Esophagus muscularis mucosa (tissue), 4 donors: ENCODE measurements around the gene TDRD6. TPM values are rescaled to one million over a fixed set of nuclear protein-coding genes. Genes with fewer than 3 reads are reported as not detected.

Source experiments
- DNase-seq: peaks from one replicate; pipeline ENCODE4 v3.0.0-alpha.2; 2017; ENCODE audit errors: extremely low spot score
- H3K27ac ChIP-seq, 4 donors: fragments of 200-600 bp; sonication (generic); replicated peaks in 1 of 4; 1 replicate in 3 of 4; 2 replicates in 1 of 4; pipeline ENCODE4 v1.5.1; 2016 to 2019; ENCODE audit warnings: mild to moderate bottlenecking in 1 of 4
- H3K27me3 ChIP-seq, 4 donors: fragments of 200-600 bp; sonication (generic); one replicate each; pipeline versions ENCODE4 v1.5.1 to v1.6.0; 2016 to 2019
- H3K36me3 ChIP-seq, 4 donors: fragments of 200-600 bp; sonication (generic); one replicate each; pipeline ENCODE4 v1.5.1; 2016 to 2019
- H3K4me1 ChIP-seq, 4 donors: fragments of 200-600 bp; sonication (generic); one replicate each; pipeline ENCODE4 v1.5.1; 2016 to 2019
- H3K4me3 ChIP-seq, 4 donors: fragments of 200-600 bp; sonication (generic); 1 replicate in 2 of 4; 2 replicates in 2 of 4; pipeline ENCODE4 v1.5.1; 2016 to 2019; ENCODE audit warnings: mild to moderate bottlenecking in 4 of 4, moderate library complexity in 1 of 4
- H3K9me3 ChIP-seq, 4 donors: fragments of 200-600 bp; sonication (generic); 1 replicate in 3 of 4; 2 replicates in 1 of 4; pipeline ENCODE4 v1.5.1; 2016 to 2019
- EP300 ChIP-seq: sonication (generic); formaldehyde crosslinking; IDR thresholded peaks from one replicate; pipeline ENCODE4 v1.6.1; 2017; ENCODE audit warnings: antibody characterized with exemption
- POLR2A ChIP-seq: fragments of 450-650 bp; IDR thresholded peaks from one replicate; pipeline ENCODE4 v1.6.1; 2017; ENCODE audit warnings: antibody characterized with exemption, moderate library complexity, mild to moderate bottlenecking, low read depth
- POLR2AphosphoS5 ChIP-seq, 2 donors: sonication (generic); formaldehyde crosslinking; IDR thresholded peaks; one replicate each; pipeline ENCODE4 v1.6.1; 2017; ENCODE audit warnings: antibody characterized with exemption in 2 of 2
- WGBS: methylation state at CpG from one replicate; pipeline ENCODE4 v1.1.5; 2018; 5-methylcytosine and 5-hydroxymethylcytosine counted together
- intact Hi-C: fragments of 100-400 bp; cut with DNase I; formaldehyde crosslinking; loops from one replicate; pipeline ENCODE4 v1.15.1; 2023
- total RNA-seq, 4 donors: library from RNA; depleted of rRNA; stranded (reverse); fragments of >200 nt; gene quantifications; one replicate each; pipeline versions ENCODE4 v1.1.0 to v1.2.1, GENCODE V29; 2016
- TF ChIP-seq, protein P1 (sequence below), 3 experiments: fragments of 200-600 bp in 2 of 3; fragments of 450-650 bp in 1 of 3; sonication (generic) in 2 of 3; IDR thresholded peaks; one replicate each; pipeline ENCODE4 v1.5.1; 2017 to 2019; ENCODE audit warnings: antibody characterized with exemption in 3 of 3, mild to moderate bottlenecking in 2 of 3, moderate library complexity in 1 of 3

Gene TDRD6
- total RNA-seq, 4 donors from 2014 or later: 0.13 to 2.1 (median 0.74) TPM

GRCh38 chr6:46684771-46685170, 2.9 kb upstream of the TDRD6 start:
- H3K36me3 ChIP-seq: no peaks in the 10 kb centered on the region
- no peaks in the 10 kb centered on the region for H3K9me3 ChIP-seq
- no peak overlapping the region for H3K4me3 ChIP-seq
- WGBS: 82% methylated on average over 4 of the region's 4 CpGs
- no peaks in the 10 kb centered on the region for H3K27me3 ChIP-seq
- DNase-seq: no peak
- TF ChIP-seq POLR2A: no peak
- TF ChIP-seq EP300: no peak
- TF ChIP-seq, protein P1, sequence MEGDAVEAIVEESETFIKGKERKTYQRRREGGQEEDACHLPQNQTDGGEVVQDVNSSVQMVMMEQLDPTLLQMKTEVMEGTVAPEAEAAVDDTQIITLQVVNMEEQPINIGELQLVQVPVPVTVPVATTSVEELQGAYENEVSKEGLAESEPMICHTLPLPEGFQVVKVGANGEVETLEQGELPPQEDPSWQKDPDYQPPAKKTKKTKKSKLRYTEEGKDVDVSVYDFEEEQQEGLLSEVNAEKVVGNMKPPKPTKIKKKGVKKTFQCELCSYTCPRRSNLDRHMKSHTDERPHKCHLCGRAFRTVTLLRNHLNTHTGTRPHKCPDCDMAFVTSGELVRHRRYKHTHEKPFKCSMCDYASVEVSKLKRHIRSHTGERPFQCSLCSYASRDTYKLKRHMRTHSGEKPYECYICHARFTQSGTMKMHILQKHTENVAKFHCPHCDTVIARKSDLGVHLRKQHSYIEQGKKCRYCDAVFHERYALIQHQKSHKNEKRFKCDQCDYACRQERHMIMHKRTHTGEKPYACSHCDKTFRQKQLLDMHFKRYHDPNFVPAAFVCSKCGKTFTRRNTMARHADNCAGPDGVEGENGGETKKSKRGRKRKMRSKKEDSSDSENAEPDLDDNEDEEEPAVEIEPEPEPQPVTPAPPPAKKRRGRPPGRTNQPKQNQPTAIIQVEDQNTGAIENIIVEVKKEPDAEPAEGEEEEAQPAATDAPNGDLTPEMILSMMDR (IDR thresholded peaks at IDR 0.05): no peak
- TF ChIP-seq POLR2AphosphoS5 (IDR thresholded peaks at IDR 0.05): no peak
- intact Hi-C loops: no loop called here
- no peak overlapping the region for H3K27ac ChIP-seq
- H3K4me1 ChIP-seq: no peaks in the 10 kb centered on the region

- intact Hi-C loops: no loop called here
- Histone ChIP-seq H3K9me3 (no peaks in the 10 kb centered on the region), H3K36me3 (no peaks in the 10 kb centered on the region), H3K4me1 (no peaks in the 10 kb centered on the region), H3K4me3 (no peak overlapping the region), H3K27ac (no peak overlapping the region), H3K27me3 (no peaks in the 10 kb centered on the region)
- DNase-seq: no peak
- 92% methylated on average over 58 of the region's 85 CpGs for WGBS
- no peak for TF ChIP-seq POLR2AphosphoS5 (IDR thresholded peaks at IDR 0.05)
- TF ChIP-seq, protein P1 (IDR thresholded peaks at IDR 0.05): no peak
- TF ChIP-seq EP300: no peak
- no peak for TF ChIP-seq POLR2A
Observed at GRCh38 chr6:46688117-46688965, 656 bp downstream of the TDRD6 start.

GRCh38 chr6:46688966-46689335, 1.3 kb downstream of the TDRD6 start:
- H3K4me3 ChIP-seq: no peak overlapping the region
- TF ChIP-seq POLR2A (no peak), POLR2AphosphoS5 (IDR thresholded peaks at IDR 0.05) (no peak), EP300 (no peak)
- TF ChIP-seq, protein P1 (IDR thresholded peaks at IDR 0.05): no peak
- 95% methylated on average over 13 of the region's 13 CpGs for WGBS
- no peaks in the 10 kb centered on the region for H3K27me3 ChIP-seq
- no peaks in the 10 kb centered on the region for H3K36me3 ChIP-seq
- no peaks in the 10 kb centered on the region for H3K4me1 ChIP-seq
- no peak overlapping the region for H3K27ac ChIP-seq
- intact Hi-C loops: no loop called here
- H3K9me3 ChIP-seq: no peaks in the 10 kb centered on the region
- no peak for DNase-seq

DNA sequence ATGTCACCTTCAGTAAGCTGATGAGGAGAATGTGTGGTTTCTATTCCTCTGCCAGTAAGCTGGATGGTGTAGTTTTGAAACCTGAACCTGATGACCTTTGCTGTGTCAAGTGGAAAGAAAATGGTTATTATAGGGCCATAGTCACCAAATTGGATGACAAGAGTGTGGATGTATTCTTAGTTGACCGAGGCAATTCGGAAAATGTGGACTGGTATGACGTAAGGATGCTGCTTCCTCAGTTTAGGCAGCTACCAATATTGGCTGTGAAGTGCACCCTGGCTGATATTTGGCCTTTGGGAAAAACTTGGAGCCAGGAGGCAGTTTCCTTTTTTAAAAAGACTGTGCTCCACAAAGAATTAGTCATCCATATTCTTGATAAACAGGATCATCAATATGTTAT, 2.0 kb downstream of the TDRD6 start:
- Histone ChIP-seq H3K4me1 (no peaks in the 10 kb centered on the region), H3K27me3 (no peaks in the 10 kb centered on the region), H3K27ac (no peak overlapping the region), H3K9me3 (no peaks in the 10 kb centered on the region), H3K36me3 (no peaks in the 10 kb centered on the region), H3K4me3 (no peak overlapping the region)
- TF ChIP-seq POLR2A (no peak), POLR2AphosphoS5 (IDR thresholded peaks at IDR 0.05) (no peak), EP300 (no peak)
- TF ChIP-seq, protein P1 (IDR thresholded peaks at IDR 0.05): no peak
- intact Hi-C loops: no loop called here
- 84% methylated on average over 3 of the region's 3 CpGs for WGBS
- DNase-seq: no peak
